GM10266 (cell line): Measurements from ENCODE around the gene UQCC5.

Experiments used
- DNase-seq: peaks from one replicate; pipeline ENCODE4 v3.0.0; 2012; ENCODE audit errors: extremely low spot score
- TF ChIP-seq, protein P1 (sequence below): IDR thresholded peaks from 2 replicates; pipeline ENCODE4 v1.5.1; 2012; ENCODE audit warnings: mild to moderate bottlenecking, low read depth; ENCODE audit not compliant: control insufficient read depth, insufficient read depth; ENCODE audit errors: missing control alignments

UQCC5 gene

DNA sequence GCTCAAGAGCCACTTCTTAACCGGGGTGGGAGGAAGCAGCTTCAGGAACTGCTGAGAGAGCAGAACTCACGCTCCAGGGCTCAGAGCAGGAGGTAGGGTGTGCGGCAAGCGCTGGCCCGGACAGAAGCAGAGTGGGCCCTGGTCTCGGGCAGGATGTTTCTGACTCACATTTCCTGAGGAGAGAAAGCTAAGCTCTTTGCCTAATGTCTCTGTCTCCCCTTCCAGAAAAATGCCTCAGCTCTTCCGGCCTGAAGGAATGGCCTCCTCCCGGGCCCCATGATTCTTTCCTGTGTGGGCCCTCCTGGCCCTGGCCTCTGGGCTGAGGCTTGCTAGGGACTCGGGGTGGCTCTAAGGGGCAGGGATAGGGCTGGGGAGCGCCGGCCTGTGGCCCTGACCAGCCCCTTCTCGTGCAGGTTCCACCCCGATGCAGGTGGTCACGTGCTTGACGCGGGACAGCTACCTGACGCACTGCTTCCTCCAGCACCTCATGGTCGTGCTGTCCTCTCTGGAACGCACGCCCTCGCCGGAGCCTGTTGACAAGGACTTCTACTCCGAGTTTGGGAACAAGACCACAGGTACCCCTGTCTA is 45.4 kb upstream of the UQCC5 start:
- DNase-seq = no peak
- TF ChIP-seq, protein P1, sequence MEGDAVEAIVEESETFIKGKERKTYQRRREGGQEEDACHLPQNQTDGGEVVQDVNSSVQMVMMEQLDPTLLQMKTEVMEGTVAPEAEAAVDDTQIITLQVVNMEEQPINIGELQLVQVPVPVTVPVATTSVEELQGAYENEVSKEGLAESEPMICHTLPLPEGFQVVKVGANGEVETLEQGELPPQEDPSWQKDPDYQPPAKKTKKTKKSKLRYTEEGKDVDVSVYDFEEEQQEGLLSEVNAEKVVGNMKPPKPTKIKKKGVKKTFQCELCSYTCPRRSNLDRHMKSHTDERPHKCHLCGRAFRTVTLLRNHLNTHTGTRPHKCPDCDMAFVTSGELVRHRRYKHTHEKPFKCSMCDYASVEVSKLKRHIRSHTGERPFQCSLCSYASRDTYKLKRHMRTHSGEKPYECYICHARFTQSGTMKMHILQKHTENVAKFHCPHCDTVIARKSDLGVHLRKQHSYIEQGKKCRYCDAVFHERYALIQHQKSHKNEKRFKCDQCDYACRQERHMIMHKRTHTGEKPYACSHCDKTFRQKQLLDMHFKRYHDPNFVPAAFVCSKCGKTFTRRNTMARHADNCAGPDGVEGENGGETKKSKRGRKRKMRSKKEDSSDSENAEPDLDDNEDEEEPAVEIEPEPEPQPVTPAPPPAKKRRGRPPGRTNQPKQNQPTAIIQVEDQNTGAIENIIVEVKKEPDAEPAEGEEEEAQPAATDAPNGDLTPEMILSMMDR = no peak

DNA sequence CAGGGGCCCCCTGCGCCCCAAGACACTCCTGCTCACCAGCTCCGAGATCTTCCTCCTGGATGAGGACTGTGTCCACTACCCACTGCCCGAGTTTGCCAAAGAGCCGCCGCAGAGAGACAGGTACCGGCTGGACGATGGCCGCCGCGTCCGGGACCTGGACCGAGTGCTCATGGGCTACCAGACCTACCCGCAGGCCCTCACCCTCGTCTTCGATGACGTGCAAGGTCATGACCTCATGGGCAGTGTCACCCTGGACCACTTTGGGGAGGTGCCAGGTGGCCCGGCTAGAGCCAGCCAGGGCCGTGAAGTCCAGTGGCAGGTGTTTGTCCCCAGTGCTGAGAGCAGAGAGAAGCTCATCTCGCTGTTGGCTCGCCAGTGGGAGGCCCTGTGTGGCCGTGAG is 44.3 kb upstream of the UQCC5 start:
- TF ChIP-seq, protein P1 = no peak
- DNase-seq = no peak

- no peak for DNase-seq
- TF ChIP-seq, protein P1 = no peak
Measured at GRCh38 chr3:52493232-52494017, 43.0 kb upstream of the UQCC5 start.

- TF ChIP-seq, protein P1 = no peak
Measured at GRCh38 chr3:52494445-52494844, 42.0 kb upstream of the UQCC5 start.

DNA sequence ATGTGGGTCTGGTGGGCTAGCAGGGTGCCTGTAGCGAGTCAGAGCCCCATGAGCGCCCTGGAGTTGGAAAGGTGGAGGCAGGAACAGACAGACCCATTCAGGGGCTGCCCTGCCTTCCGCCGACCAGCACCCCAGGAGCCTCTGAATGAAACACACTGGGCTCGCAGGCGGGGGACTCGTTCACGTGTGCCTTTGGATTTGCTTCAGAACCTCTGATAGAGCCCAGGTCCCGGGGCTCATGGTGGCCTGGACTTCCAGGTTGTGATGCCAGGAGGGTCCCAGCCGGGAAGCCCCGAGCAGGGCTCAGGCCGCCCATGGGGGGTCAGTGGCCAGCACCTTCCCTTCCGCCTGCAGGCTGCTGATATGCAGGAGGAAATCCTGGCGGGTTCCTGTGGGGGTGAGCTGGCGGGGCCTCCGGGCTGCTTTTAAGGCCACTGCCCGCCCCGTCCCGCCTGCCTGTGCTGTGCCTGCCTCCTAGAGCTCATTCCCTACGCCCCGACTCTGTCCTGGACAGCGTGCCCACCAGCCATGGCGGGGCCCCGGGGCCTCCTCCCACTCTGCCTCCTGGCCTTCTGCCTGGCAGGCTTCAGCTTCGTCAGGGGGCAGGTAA is 41.4 kb upstream of the UQCC5 start, which contains the start of gene STAB1:
Gene STAB1 (plus strand): TSS at position 453 of the 610 bp plus-strand sequence. CDS start 76 bp downstream, at position 529.
- TF ChIP-seq, protein P1 = no peak
- no peak for DNase-seq

More at GRCh38 chr3:52494445-52494844, 42.0 kb upstream of the UQCC5 start:
- DNase-seq = no peak

DNA sequence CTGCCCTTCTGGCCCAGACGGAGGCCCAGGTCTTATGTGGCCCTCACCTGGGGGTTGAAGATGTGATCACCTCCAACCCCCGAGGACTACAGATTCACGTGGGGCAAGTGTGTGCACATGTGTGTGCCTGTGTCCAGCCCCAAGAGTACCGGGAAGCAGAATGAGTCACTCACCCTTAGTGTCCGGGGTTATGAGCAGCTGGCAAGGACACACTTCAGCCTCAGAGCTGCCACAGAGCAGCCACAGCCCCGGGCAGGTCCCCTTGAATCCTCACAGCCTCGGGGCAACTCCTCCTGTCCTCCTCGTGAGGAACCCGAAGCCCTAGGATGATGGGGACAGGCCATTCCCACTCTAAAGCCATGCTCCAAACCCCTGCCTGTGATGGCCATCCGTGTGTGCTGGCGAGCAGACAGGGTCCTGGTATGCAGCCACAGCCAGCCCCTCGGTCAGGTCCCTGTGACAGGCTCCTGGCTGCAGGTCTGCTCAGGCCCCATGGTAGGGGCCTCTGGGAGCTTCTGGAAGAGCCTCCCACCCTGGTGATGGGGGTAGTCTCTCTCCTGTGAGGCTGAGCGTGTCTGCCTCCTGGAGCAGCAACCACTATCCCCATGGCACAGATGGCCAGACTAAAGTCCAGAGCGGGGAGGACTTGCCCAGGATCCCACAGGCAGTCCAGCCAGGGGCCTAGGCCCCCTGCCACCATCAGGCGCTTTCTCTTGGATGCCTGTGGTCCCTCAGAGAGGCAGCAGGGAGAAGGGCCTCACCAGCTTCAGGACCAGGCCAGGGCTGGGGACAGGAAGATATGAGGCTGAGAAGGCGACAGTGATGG is 40.4 kb upstream of the UQCC5 start:
- no peak for DNase-seq
- TF ChIP-seq, protein P1 = no peak
